Rectal smooth muscle tissue (tissue), 1 donor: Measurements from ENCODE around the gene ASXL1.

Source experiments
- H3K27ac ChIP-seq: one replicate; pipeline ENCODE4 v1.7.0; 2013; ENCODE audit warnings: low read depth, low read length, inconsistent platforms
- H3K27me3 ChIP-seq: one replicate; pipeline ENCODE4 v1.7.0; 2013; ENCODE audit warnings: low read length; ENCODE audit not compliant: control insufficient read depth, insufficient read depth
- H3K36me3 ChIP-seq: one replicate; pipeline ENCODE4 v1.7.0; 2013; ENCODE audit warnings: low read length; ENCODE audit not compliant: control insufficient read depth, insufficient read depth
- H3K4me1 ChIP-seq: one replicate; pipeline ENCODE4 v1.7.0; 2013; ENCODE audit warnings: low read length; ENCODE audit not compliant: control insufficient read depth, insufficient read depth
- H3K4me3 ChIP-seq: one replicate; pipeline ENCODE4 v1.7.0; 2013; ENCODE audit warnings: low read length
- H3K9ac ChIP-seq: one replicate; pipeline ENCODE4 v1.7.0; 2013; ENCODE audit warnings: low read length

The ASXL1 gene

DNA sequence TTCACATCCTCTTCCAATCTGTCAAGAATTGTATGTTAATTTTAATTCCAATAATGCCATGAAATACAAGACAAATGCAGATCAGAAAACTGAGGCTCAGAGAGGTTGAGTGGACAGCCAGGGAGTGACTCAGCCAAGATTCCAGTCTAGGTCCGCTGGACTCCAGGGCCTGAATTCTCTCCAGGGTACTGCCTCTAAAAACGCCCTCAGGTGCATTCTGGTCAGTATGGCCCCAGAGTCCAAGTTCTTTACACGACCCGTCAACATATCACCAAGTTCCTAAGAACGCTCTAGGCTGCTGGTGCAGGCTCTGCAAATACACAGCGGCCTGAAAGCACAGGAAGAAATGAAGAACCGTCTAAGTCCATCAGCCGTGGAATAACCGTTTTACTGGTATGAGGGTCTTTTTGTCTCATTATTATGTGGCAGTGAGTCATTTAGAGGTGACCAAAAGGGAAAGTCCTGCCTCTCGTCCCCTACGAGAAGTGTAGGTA lies 709 bp upstream of the ASXL1 start:
- Histone ChIP-seq H3K27ac (peak overlapping the region; percentile 99), H3K4me3 (peak overlapping the region; percentile 90), H3K4me1 (peaks cover 20% of the 10 kb centered on the region), H3K9ac (peak overlapping the region; percentile 93), H3K27me3 (no peaks in the 10 kb centered on the region), H3K36me3 (no peaks in the 10 kb centered on the region)

DNA sequence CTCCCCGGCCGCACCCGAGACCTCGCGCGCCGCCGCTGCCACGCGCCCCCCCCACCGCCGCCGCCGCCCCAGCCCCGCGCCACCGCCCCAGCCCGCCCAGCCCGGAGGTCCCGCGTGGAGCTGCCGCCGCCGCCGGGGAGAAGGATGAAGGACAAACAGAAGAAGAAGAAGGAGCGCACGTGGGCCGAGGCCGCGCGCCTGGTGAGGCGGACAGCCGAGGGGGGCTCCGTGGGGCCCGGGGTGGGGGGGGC lies 426 bp downstream of the ASXL1 start:
- Histone ChIP-seq H3K4me1 (peaks cover 24% of the 10 kb centered on the region), H3K36me3 (no peaks in the 10 kb centered on the region), H3K27ac (peak overlapping the region; percentile 99), H3K27me3 (no peaks in the 10 kb centered on the region), H3K9ac (no peak overlapping the region), H3K4me3 (peak overlapping the region; percentile 80)

DNA sequence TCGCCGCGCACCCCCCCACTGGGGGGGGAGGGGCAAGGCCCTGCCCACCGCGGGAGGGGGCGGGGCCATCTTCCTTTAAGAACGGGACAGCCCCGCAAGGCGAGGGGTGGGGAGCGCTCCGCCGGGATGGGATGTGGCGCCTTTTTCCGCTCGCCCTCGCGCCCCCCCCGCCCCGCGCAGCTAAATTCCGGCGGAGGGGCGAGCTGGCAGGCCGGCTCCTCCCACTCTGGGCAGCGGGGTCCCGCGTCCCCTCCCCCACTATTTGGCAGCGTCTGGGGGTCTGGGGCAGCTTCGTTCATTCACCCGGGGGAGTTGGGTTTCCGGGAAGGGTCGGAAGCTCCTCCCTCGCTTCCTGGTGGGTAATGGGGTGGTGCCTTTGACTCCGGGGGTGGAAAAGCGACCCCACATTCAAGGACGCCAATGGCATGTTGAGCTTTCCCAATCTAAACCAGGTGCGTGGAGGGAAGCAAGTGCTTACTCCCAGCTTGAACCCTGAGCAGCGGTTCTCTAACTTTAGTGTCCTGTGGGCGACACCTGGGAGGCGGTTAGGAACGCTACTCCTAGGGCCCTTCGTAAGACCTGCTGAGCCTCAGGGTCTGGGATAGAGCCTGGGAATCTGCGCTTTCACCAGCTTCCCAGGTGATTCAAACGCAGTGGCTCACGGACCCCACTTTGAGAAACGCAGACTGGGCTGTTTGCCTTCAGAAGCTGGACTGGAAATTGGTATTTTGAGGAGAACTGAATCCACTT lies 927 bp downstream of the ASXL1 start:
- Histone ChIP-seq H3K27ac (peak overlapping the region; percentile 99), H3K4me3 (peak overlapping the region; percentile 80), H3K9ac (peak overlapping the region; percentile 35), H3K4me1 (peaks cover 24% of the 10 kb centered on the region), H3K27me3 (no peaks in the 10 kb centered on the region), H3K36me3 (no peaks in the 10 kb centered on the region)

DNA sequence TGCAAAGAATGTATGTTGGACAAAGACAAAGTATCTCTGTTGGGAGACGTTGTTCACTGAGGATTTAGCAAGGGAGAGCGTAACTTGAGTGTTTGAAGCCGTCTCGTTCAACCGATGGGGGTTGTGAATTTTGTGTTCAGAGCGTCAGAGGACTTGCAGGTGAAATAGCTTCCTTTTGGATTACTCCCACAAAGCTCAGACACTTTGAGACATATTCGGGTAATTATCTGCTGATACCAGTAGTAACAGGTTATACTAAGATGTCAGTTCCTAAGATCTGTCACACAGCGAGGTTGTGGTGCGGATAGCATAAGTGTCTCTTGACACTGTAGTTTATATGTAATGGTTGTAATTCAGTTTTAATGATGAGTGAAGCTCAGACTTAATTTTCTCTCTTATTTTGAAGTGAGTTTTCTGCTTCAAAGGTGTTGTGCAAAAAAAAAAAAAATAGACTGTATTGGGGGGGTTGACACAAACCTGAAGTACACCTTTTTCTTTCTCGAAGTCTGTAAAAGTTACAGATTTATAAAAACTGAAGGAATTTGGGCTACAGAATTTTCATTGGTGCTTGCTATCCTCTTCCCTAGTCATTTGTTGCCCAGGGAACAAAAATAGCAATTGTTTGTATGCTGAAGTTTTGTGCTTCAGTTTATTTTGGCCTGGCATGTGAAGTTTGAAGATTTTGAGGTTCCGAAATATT lies 1.7 kb downstream of the ASXL1 start:
- peak overlapping the region; percentile 99 for H3K27ac ChIP-seq
- H3K4me1 ChIP-seq, result peaks cover 24% of the 10 kb centered on the region
- H3K36me3 ChIP-seq, result no peaks in the 10 kb centered on the region
- no peaks in the 10 kb centered on the region for H3K27me3 ChIP-seq
- peak overlapping the region; percentile 80 for H3K4me3 ChIP-seq
- peak overlapping the region; percentile 35 for H3K9ac ChIP-seq

DNA sequence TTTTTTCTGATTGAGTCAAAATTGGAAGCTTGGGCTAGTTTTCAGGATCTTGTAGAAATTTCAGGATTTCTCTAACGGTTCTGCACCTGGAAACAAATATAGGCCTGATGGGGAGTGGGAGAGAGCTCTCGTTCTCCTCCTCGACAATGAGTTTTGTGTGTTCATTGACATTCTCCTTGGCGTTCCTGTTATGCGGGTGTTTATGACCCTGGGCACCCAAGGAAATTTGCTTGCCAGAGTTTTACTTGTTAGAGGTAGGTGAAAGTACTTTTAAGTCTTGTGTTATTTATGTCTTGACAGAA lies 2.2 kb downstream of the ASXL1 start:
- H3K36me3 ChIP-seq, result no peaks in the 10 kb centered on the region
- H3K27ac ChIP-seq, result peak overlapping the region; percentile 32
- H3K9ac ChIP-seq, result no peak overlapping the region
- peaks cover 19% of the 10 kb centered on the region for H3K4me1 ChIP-seq
- no peak overlapping the region for H3K4me3 ChIP-seq
- H3K27me3 ChIP-seq, result no peaks in the 10 kb centered on the region

DNA sequence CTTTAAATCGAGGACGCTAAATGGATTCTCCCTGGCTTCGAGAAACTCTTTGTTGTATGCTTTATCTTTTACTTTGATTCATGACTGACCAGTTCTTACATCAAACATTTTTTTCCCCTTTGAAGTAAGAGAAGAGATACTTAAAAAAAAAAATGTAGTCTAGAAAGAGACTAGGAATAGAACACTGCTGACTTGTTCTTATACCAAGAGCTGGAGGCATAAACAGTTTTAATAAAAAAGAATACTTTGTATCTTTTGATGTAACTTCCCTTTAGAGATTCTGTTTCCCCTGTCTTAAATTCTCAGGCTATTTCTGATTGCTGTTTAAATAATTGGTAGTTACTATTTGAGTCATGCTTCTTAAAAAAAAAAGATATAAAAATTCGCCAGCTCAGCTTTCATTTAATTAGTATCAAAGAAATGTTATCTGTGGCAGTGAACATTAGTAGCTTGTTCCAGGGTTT lies 4.8 kb downstream of the ASXL1 start:
- Histone ChIP-seq H3K36me3 (no peaks in the 10 kb centered on the region), H3K4me1 (peaks cover 19% of the 10 kb centered on the region), H3K4me3 (no peak overlapping the region), H3K9ac (no peak overlapping the region), H3K27ac (no peak overlapping the region), H3K27me3 (no peaks in the 10 kb centered on the region)

DNA sequence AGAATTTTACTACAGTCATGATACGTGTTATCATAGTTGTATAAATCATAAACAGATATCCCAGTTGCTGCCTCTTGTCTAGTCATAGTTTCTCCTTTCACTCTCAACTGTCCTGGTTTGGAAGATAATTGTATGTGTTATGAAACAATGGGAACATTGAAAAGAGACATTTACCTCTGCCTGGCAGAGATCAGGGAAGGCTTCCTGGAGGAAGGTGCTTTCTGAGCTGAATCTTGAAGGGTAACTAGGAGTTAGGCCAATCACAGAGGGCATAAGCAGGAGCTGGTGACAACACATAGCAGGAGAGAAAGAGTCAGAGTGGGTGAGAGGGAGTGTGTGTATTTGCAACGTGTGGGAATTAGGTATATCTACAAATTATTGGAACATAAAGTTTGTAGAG lies 5.4 kb downstream of the ASXL1 start:
- H3K27me3 ChIP-seq, result no peaks in the 10 kb centered on the region
- no peak overlapping the region for H3K27ac ChIP-seq
- peaks cover 19% of the 10 kb centered on the region for H3K4me1 ChIP-seq
- no peak overlapping the region for H3K4me3 ChIP-seq
- H3K9ac ChIP-seq, result no peak overlapping the region
- H3K36me3 ChIP-seq, result no peaks in the 10 kb centered on the region

DNA sequence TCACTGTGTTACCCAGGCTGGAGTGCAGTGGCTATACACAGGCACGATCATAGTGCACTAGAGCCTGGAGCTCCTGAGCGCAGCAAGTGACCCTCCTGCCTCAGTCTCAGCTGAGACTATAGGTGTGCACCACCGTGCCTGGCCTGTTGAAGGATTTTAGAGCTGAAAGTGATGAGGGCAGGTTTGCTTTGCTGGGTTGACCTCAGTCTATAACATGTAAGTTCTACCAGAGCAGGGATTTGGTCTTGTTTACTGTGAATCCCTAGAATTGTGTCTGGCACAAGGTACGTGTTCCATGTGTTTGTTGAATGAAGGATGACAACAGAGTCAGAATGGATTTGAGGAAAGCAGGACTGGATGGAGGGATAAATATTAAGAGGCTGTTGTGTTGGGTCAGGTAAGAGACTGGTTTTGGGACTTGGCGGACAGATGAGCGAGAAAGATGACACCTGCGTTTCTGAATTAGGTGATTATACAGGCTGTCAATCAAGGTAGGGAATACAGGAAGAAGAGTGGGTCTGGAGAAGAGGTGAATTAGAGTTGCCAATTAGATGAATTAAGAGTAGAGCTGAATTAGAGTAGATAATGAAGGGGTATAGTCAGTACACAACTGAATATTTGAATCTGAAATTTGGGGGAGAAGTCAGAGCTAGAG lies 6.5 kb downstream of the ASXL1 start:
- no peaks in the 10 kb centered on the region for H3K36me3 ChIP-seq
- no peak overlapping the region for H3K9ac ChIP-seq
- H3K27me3 ChIP-seq, result no peaks in the 10 kb centered on the region
- no peak overlapping the region for H3K4me3 ChIP-seq
- H3K4me1 ChIP-seq, result peaks cover 16% of the 10 kb centered on the region
- no peak overlapping the region for H3K27ac ChIP-seq

DNA sequence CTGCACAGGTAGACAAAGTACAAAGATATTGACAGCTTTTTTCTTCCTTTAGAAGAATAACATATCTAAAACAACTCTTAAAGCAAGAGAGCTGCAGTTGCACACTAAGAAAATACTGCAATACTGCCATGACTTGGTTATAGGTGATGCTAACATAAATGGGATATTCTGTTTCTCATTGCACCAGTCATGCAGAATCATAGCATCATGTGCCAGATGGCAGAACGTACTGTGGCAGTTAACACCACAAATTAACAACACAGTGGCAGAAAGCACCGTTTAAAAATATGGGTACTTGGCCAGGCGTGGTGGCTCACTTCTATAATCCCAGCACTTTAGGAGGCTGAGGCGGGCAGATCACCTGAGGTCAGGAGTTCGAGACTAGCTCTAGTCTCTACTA lies 7.4 kb downstream of the ASXL1 start:
- Histone ChIP-seq H3K9ac (no peak overlapping the region), H3K4me1 (peaks cover 9% of the 10 kb centered on the region), H3K36me3 (no peaks in the 10 kb centered on the region), H3K4me3 (no peak overlapping the region), H3K27ac (no peak overlapping the region), H3K27me3 (no peaks in the 10 kb centered on the region)

DNA sequence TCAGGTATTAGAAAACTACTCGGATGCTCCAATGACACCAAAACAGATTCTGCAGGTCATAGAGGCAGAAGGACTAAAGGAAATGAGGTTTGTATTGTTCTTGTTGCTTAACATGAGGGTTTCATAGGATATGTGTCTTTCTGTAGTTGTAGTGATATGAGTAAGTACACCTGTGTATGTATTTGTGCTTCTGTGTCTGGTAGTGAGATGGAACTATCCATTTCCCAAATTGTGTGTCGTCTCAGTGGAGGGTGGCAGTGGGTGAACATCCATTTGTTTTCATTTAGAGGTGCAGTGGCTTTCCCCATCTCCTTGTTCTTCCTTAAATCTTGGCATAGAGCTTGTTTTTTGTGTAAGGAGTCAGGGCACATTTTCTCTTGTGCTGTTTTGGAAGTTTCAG lies 8.2 kb downstream of the ASXL1 start:
- Histone ChIP-seq H3K27ac (peak overlapping the region; percentile 8), H3K36me3 (no peaks in the 10 kb centered on the region), H3K4me1 (peaks cover 9% of the 10 kb centered on the region), H3K4me3 (no peak overlapping the region), H3K9ac (no peak overlapping the region), H3K27me3 (no peaks in the 10 kb centered on the region)

DNA sequence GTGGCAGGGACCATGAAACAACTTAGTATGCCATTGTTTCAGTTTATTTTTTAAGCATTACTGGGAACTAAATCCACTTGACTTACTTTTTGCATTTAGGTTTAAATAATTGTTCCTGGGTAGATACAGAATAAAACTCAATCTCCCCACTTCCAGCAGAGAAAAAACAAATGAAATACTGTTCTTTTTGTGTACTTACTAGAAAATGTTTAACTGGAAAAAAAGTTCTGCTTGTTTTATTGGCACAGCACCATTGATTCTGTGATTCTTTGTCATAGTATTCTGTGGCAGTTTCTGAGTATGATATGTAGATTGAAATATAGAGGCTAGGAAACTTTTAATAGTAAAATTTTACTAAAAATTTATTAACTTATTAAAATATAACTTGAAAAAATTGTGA lies 10.2 kb downstream of the ASXL1 start:
- Histone ChIP-seq H3K27me3 (no peaks in the 10 kb centered on the region), H3K4me1 (peaks cover 8% of the 10 kb centered on the region), H3K27ac (no peak overlapping the region), H3K4me3 (no peak overlapping the region), H3K9ac (no peak overlapping the region), H3K36me3 (no peaks in the 10 kb centered on the region)

DNA sequence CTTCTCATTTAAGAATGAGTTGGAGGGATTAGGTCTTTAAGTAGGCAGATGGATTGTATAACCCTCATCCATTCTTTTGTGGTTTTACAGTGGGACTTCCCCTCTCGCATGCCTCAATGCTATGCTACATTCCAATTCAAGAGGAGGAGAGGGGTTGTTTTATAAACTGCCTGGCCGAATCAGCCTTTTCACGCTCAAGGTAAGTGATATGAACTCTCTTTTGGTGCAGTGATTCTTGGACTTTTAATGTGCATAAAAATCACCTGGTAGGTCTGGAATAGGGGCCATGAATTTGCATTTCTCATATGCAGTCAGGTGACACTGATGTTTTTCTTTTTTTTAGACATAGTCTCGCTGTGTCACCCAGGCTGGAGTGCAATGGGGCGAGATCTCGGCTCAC lies 10.8 kb downstream of the ASXL1 start:
- Histone ChIP-seq H3K27me3 (no peaks in the 10 kb centered on the region), H3K36me3 (no peaks in the 10 kb centered on the region), H3K9ac (no peak overlapping the region), H3K4me1 (peaks cover 5% of the 10 kb centered on the region), H3K4me3 (no peak overlapping the region), H3K27ac (no peak overlapping the region)
